Putamen (tissue), 1 donor: ENCODE data around the gene TAAR1.
"Not testable (repeated sequence)": the region's sequence is repeated elsewhere in the genome, so short reads cannot be mapped to it uniquely, and the experiment has no call there.

Experiments
- DNase-seq: peaks from one replicate; pipeline ENCODE4 v3.0.0-alpha.2; 2016; ENCODE audit warnings: low spot score

The TAAR1 gene

DNA sequence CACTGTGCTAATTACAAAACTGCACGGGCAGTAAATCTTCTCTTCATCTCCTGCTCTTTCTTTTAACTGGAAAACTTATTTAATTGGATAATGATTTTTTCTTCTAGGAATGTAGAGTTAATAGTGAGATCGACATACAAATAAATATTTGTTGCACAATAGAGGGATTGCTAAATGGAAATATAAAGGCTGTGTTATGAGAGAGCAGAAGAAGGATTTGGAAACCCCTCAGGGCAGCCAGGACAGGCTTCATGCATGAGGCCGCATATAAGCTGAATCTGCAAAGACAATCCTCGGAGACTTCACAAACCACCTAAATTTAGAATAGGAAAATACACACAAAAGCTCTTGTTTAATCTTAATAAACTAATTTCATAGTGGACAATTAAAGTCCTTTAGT is 2.9 kb upstream of the TAAR1 start:
- DNase-seq = no peak

DNA sequence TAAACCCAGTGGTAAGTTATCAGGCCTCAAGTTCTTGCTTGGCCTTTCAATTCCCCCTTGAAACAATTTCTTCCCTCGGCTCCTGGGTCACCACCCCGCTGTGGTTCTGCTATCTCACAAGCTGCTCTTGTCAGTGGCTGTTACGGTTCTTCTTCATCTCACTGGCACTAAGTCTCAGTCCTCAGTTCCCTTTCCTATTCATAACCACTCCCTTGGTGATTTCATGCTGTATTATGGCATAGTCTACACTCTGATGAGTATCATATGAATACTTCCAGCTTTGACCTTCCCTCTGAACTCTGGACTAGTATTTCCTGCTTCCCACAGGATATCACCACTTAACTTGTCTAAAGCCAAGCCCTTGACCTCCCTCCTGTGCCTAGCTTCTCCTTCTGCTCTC is 7.9 kb downstream of the TAAR1 start:
- no peak for DNase-seq

- DNase-seq = no peak
These were observed 8.6 kb downstream of the TAAR1 start for GRCh38 chr6:132650429-132650828.

DNA sequence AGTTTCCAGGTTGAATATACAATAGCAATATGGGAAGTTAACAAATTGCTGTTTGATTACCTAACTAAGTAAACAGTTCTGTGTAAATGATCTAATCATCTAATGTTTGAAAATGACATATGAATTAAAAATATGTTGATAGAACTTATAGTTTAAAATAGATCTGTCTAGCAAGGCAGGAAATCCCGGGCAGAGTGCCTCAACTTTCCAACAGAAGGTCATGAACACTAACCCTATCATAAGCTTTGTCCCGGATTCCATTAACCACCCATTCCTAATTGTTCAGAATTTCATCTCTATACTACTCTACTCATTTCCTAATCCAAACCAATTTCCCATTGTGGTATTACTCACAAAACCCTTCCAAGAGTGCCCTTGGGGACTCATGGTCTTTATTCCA is 10.2 kb downstream of the TAAR1 start:
- DNase-seq = no peak

DNA sequence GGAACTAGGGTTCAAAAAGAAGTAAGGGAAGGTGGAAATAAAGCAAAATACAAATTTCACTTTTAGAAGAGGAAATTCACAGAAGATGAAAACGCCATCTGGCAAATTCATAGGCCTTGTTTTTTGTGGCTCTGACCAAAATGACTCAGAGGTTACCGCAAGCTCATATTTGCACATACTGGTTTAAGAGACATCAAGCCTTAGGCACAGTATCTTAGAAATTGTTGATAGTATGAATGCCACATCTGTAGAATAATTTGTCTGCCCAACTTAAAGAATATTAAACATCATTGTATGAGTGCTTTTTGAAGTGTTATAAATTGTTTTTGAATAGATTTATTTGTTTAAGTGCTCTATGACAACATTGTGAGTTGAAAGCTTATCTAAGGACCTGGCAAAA is 10.6 kb downstream of the TAAR1 start:
- no peak for DNase-seq

GRCh38 chr6:132643547-132643946 is 15.4 kb downstream of the TAAR1 start:
- DNase-seq = no peak

- not testable (repeated sequence) for DNase-seq
These were observed 21.8 kb downstream of the TAAR1 start for GRCh38 chr6:132637135-132637534.

DNA sequence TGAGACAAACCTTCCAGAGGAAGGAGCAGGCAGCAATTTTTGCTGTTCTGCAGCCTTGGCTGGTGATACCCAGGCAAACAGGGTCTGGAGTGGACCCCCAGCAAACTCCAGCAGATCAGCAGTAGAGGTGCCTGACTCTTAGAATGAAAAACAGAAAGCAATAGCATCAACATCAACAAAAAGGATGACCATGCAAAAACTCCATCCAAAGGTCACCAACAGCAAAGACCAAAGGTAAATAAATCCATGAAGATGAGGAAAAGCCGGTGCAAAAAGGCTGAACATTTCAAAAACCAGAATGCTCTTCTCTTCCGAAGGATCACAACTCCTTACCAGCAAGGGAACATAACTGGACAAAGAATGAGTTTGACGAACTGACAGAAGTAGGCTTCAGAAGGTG is 23.1 kb downstream of the TAAR1 start:
- not testable (repeated sequence) for DNase-seq

DNA sequence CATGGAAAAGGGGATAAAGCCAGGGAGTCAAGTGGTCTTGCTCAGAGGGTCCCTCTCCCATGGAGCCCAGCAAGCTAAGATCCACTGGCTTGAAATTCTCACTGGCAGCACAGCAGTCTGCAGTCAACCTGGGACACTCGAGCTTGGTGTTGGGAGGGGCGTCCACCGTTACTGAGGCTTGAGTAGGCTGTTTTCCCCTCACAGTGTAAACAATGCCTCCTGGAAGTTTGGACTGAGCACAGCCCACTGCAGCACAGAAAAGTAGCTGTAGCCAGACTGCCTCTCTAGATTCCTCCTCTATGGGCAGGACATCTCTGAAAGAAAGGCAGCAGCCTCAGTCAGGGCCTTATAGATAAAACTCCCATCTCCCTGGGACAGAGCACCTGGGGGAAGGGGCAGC is 23.7 kb downstream of the TAAR1 start:
- not testable (repeated sequence) for DNase-seq

DNA sequence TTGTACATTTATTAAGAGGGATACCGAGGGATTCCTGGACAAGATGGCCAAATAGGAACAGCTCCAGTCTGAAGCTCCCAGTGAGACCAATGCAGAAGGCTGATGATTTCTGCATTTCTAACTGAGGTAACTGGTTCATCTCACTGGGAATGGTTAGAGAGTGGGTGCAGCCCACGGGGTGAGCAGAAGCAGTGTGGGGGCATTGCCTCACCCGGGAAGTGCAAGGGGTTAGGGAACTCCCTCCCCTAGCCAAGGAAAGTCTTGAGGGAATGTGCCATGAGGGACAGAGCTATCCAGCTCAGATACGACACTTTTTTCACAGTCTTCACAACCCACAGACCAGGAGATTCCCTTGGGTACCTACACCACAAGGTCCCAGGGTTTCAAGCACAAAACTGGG is 24.2 kb downstream of the TAAR1 start:
- DNase-seq = no peak

GRCh38 chr6:132633362-132633761 is 25.6 kb downstream of the TAAR1 start:
- no peak for DNase-seq

- DNase-seq = no peak
These were observed 34.8 kb downstream of the TAAR1 start, which contains the start of gene TAAR2 for GRCh38 chr6:132624175-132624574. Gene TAAR2, minus strand, starts transcription at chr6:132624275. Its CDS starts 0 bp downstream, at chr6:132624275.

DNA sequence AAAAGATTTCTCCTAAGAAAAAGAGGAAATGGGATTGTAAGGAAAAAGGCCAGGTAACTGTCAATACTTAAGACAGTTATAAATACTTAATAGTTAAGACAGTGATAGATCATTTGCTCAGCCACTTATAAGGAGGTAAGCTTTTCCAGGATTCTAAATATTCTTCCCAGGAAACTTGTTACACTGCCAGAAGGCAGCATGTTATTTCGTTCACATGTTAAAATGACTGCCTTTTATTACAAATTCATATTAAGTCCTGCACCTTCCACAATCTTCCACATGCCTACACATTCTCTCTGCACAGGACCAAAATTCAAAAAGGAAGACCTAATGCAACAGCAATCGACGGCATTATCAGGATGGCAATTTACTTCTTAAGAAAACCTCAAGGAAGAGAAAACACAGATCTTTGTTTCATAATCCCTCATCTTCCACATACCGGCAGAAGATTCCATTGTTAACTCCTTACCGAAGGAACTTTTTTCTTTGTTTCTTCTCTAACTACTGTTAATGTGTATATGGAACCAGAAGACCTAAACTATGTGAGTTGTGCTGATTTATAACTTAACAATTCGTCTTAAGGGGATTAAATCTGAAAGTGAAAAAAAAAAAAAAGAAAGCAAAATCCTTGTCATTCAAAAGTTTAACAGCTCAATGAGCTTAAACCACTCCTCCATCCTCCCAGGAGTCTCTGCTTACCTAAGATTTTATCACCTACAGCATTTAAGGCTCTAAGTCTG is 35.7 kb downstream of the TAAR1 start:
- DNase-seq = no peak

GRCh38 chr6:132616677-132617076 is 42.3 kb downstream of the TAAR1 start:
- no peak for DNase-seq

DNA sequence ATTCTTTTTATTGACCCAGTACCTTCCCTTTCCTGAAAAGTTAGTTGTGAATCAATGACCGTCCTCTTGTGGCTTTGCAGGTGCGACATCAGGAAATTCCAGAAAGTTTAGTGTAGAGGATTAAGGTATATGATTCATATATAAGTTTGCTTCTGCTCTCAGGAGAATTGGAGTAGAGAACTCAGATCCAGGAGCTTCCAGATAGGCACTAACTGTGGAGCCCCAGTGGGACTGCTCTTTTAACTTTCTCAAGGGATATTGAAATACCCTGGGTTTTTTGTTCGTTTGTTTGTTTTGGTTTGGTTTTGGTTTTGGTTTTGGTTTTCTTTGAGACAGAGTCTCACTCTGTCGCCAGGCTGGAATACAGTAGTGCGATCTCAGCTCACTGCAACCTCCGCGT is 44.4 kb downstream of the TAAR1 start:
- no peak for DNase-seq

- DNase-seq = no peak
These were observed 46.4 kb downstream of the TAAR1 start for GRCh38 chr6:132612449-132613108.

DNA sequence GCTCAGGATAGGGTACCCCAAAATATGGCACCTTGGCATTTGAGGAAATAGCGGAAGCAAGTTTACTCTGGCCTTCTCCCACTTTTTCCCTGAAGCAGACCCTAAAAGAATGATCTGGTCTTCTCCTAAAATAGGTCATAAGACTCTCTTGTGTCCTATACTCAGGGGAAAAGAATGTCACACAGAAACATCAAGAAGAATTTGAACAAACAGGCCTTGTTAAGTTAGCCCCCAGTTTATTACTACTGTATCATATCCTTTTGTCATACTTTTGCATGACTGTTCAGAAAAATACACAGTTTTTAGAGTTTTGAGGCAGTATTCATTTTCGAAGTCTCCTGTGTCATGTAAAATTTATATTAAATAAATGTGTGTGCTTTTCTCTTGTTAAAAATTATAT is 47.4 kb downstream of the TAAR1 start:
- DNase-seq = no peak

GRCh38 chr6:132607544-132608233 is 51.3 kb downstream of the TAAR1 start:
- DNase-seq = no peak

GRCh38 chr6:132604635-132605152 is 54.3 kb downstream of the TAAR1 start:
- no peak for DNase-seq

- not testable (repeated sequence) for DNase-seq
These were observed 58.1 kb downstream of the TAAR1 start for GRCh38 chr6:132600900-132601299.

DNA sequence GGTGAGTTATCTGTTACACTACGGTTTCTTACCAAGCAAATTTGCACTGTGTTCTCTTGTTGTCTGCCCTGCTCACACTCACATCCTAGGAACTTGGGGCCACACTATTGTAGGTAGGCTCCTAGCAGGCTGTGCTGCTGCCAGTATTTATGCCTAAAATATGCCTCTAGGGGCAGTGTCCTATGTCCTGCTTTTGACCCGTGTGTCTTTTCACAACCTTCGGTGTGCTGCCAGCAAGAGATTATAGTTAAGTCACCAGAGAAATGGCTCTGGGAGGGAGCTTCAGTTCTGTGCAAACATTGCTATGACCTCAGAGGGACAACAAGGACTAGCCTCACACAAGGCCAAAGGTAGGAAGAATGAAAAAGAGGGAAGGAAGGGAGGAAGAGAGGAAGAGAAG is 60.5 kb downstream of the TAAR1 start:
- no peak for DNase-seq

DNA sequence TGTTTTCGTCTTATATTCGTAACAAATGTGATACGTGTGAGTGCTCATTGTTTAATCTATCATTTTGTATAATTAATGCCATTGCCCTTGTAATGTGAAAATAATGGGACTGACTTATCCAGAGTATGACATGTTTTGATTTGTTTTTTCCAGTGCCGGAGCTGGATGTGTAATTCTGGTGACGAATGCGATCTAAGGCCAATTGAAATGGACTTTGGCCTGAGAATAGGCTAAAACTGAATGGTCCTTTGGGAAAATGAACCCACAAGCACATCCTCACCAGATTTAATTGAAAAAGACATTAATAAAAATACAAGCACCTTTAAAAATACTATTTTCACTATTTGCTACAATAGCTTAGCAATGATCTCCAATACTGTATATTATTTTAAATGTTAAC is 62.8 kb downstream of the TAAR1 start:
- no peak for DNase-seq
